Measurements from ENCODE around the gene PLCL1.

- TF ChIP-seq CTCF (IDR thresholded peaks at IDR 0.05; ENCODE audit: insufficient read depth, low read length) (no peak), SPI1 (IDR thresholded peaks at IDR 0.05; ENCODE audit: borderline replicate concordance, low read depth) (no peak)
Measured at GRCh38 chr2:197871780-197872456, 67.5 kb downstream of the PLCL1 start.

All from HL-60 (cell line).